SK-N-SH (cell line): ENCODE results near the gene LENG1. TPM values are rescaled to one million over a fixed set of nuclear protein-coding genes. Genes with fewer than 3 reads are reported as not detected.

Experiments used
- CTCF ChIA-PET: fragments of 300-600, 350-600 bp; formaldehyde crosslinking; extraction: SDS; loops from one replicate; lab custom pipeline; 2021; lab: Yijun Ruan, JAX
- POLR2A ChIA-PET: fragments of 350-600 bp; sonication (Branson Sonifier 250); formaldehyde crosslinking; extraction: SDS; loops from one replicate; lab custom pipeline; 2020; ENCODE audit warnings: antibody characterized with exemption, inconsistent platforms; lab: Yijun Ruan, JAX
- DNase-seq: peaks from one replicate; pipeline ENCODE4 v3.0.0; 2012
- H2AFZ ChIP-seq: fragments of 200-600 bp; sonication (generic); 2 replicates; pipeline ENCODE4 v1.8.1; 2016; ENCODE audit warnings: antibody characterized with exemption, mild to moderate bottlenecking, low read depth
- H3F3A ChIP-seq: fragments of 200-600 bp; sonication (generic); replicated peaks from 2 replicates; pipeline ENCODE3; 2016; ENCODE audit warnings: antibody characterized with exemption, mild to moderate bottlenecking; ENCODE audit not compliant: insufficient read depth
- H3K27ac ChIP-seq, 2 experiments: fragments of 200-500 bp in 1 of 2; fragments of 200-600 bp in 1 of 2; sonication (Bioruptor generic) in 1 of 2; sonication (generic), shearing (Covaris generic) in 1 of 2; 2 replicates each; pipeline versions ENCODE4 v1.5.1 to v1.6.1; 2014 to 2016; ENCODE audit warnings: low read depth in 2 of 2, inconsistent platforms in 1 of 2, low read length in 1 of 2, mild to moderate bottlenecking in 1 of 2, mixed read lengths in 1 of 2
- H3K27me3 ChIP-seq: fragments of 200-600 bp; sonication (generic), shearing (Covaris generic); 2 replicates; pipeline ENCODE4 v1.6.1; 2016; ENCODE audit warnings: mixed run types; ENCODE audit not compliant: insufficient read depth
- H3K36me3 ChIP-seq, 2 experiments: fragments of 200-500 bp in 1 of 2; fragments of 200-600 bp in 1 of 2; sonication (Bioruptor generic) in 1 of 2; sonication (generic) in 1 of 2; replicated peaks in 1 of 2; 2 replicates each; pipeline versions ENCODE3 to v1.5.1; 2014 to 2016; ENCODE audit warnings: low read length in 1 of 2, mild to moderate bottlenecking in 1 of 2; ENCODE audit not compliant: insufficient read depth in 2 of 2, control insufficient read depth in 1 of 2
- H3K4me1 ChIP-seq, 2 experiments: fragments of 200-500 bp in 1 of 2; fragments of 200-600 bp in 1 of 2; sonication (Bioruptor generic) in 1 of 2; sonication (generic), shearing (Covaris generic) in 1 of 2; 2 replicates each; pipeline versions ENCODE4 v1.5.1 to v1.6.1; 2014 to 2016; ENCODE audit warnings: low read depth in 1 of 2, low read length in 1 of 2, mixed run types in 1 of 2; ENCODE audit not compliant: insufficient read depth in 2 of 2, control insufficient read depth in 1 of 2
- H3K4me2 ChIP-seq: fragments of 200-600 bp; sonication (generic), shearing (Covaris generic); 2 replicates; pipeline ENCODE4 v1.6.1; 2017; ENCODE audit warnings: mixed run types
- H3K4me3 ChIP-seq, 2 experiments: fragments of 200-500 bp in 1 of 2; fragments of 200-600 bp in 1 of 2; sonication (Bioruptor generic) in 1 of 2; sonication (generic), shearing (Covaris generic) in 1 of 2; 2 replicates each; pipeline versions ENCODE4 v1.5.1 to v1.8.1; 2014 to 2016; ENCODE audit warnings: low read depth in 2 of 2, inconsistent platforms in 1 of 2, low read length in 1 of 2, mild to moderate bottlenecking in 1 of 2, mixed read lengths in 1 of 2, moderate library complexity in 1 of 2
- H3K79me2 ChIP-seq: fragments of 200-600 bp; sonication (generic); 2 replicates; pipeline ENCODE4 v1.8.1; 2017; ENCODE audit warnings: mild to moderate bottlenecking; ENCODE audit not compliant: insufficient read depth
- H3K9ac ChIP-seq: fragments of 200-600 bp; sonication (generic); 2 replicates; pipeline ENCODE4 v1.6.1; 2017; ENCODE audit warnings: mixed run types
- H3K9me2 ChIP-seq: fragments of 200-600 bp; sonication (generic); 2 replicates; pipeline ENCODE4 v1.6.1; 2017; ENCODE audit warnings: mixed run types
- H3K9me3 ChIP-seq: fragments of 200-600 bp; sonication (generic); 2 replicates; pipeline ENCODE4 v1.6.1; 2017; ENCODE audit warnings: mixed run types, mild to moderate bottlenecking, moderate library complexity
- H4K20me1 ChIP-seq: fragments of 200-600 bp; sonication (generic); 2 replicates; pipeline ENCODE4 v1.6.1; 2017; ENCODE audit warnings: mild to moderate bottlenecking, mixed run types; ENCODE audit not compliant: insufficient read depth
- CHD2 ChIP-seq: fragments of 150-350 bp; IDR thresholded peaks from 2 replicates; pipeline ENCODE4 v1.6.1; 2018; ENCODE audit warnings: low read length; ENCODE audit not compliant: partially characterized antibody
- CTCF ChIP-seq: fragments of 200-600 bp; sonication (generic); IDR thresholded peaks from 2 replicates; pipeline ENCODE4 v1.6.1; 2017; ENCODE audit warnings: antibody characterized with exemption, mild to moderate bottlenecking, moderate library complexity
- EP300 ChIP-seq, 2 experiments: IDR thresholded peaks; 2 replicates each; pipeline versions ENCODE4 v1.4.0 to v1.6.1; 2012; ENCODE audit warnings: borderline replicate concordance in 1 of 2, low read depth in 1 of 2, low read length in 1 of 2
- MAX ChIP-seq: IDR thresholded peaks from 2 replicates; pipeline ENCODE4 v1.4.0; 2012; ENCODE audit warnings: low read depth
- NFIC ChIP-seq: IDR thresholded peaks from 2 replicates; pipeline ENCODE4 v1.4.0; 2012; ENCODE audit warnings: borderline replicate concordance
- POLR2AphosphoS5 ChIP-seq: IDR thresholded peaks from 2 replicates; pipeline ENCODE4 v1.6.1; 2012; ENCODE audit warnings: low read depth, low read length
- REST ChIP-seq: IDR thresholded peaks from 2 replicates; pipeline ENCODE4 v1.6.1; 2012; ENCODE audit warnings: mild to moderate bottlenecking, low read depth, low read length, moderate library complexity
- TAF1 ChIP-seq: IDR thresholded peaks from 2 replicates; pipeline ENCODE4 v1.6.1; 2012; ENCODE audit warnings: low read depth, mild to moderate bottlenecking, low read length, moderate library complexity, borderline replicate concordance
- YY1 ChIP-seq: IDR thresholded peaks from 2 replicates; pipeline ENCODE4 v1.4.0; 2012; ENCODE audit warnings: low read depth, mild to moderate bottlenecking
- WGBS: methylation state at CpG from one replicate; pipeline ENCODE4 v1.1.6; 2017; ENCODE audit warnings: low lambda C conversion rate; 5-methylcytosine and 5-hydroxymethylcytosine counted together
- polyA plus RNA-seq, 3 experiments: library from polyadenylated mRNA; depleted of rRNA; stranded (reverse); fragments of >200 nt; gene quantifications; 2 replicates each; pipeline ENCODE4 v1.2.3, GENCODE V29; 2012

The LENG1 gene
- polyA plus RNA-seq, 1 of the 3 experiments (the other 2 are of a cell fraction), result 11.4 TPM

GRCh38 chr19:54137699-54138488, 21.6 kb downstream of the LENG1 start, which contains the start of gene CNOT3:
TSS of gene CNOT3 (plus strand) at chr19:54137762. CDS start at chr19:54142979, 5,217 bp downstream.
- no peaks in the 10 kb centered on the region for H3F3A ChIP-seq
- peak within 1 kb of the TSS; percentile 62 to 88 for H3K27ac ChIP-seq
- peak within 1 kb of the TSS; percentile 76 to 86 for H3K4me3 ChIP-seq
- TF ChIP-seq YY1, result peak; percentile 93
- peak; percentile 13; the same call in 1 of the 2 replicates for TF ChIP-seq REST
- TF ChIP-seq CHD2, result no peak
- TF ChIP-seq TAF1, result peak; percentile 60; the same call in 1 of the 2 replicates
- TF ChIP-seq NFIC, result no peak
- TF ChIP-seq POLR2AphosphoS5, result peak; percentile 78
- TF ChIP-seq EP300 (IDR thresholded peaks at IDR 0.05; ENCODE audit: borderline replicate concordance in 1 of 2, low read depth in 1 of 2, low read length in 1 of 2), result no peak
- peak; percentile 7; the same call in 1 of the 2 replicates for TF ChIP-seq CTCF
- TF ChIP-seq MAX, result peak; percentile 33; the same call in 1 of the 2 replicates
- peak within 1 kb of the TSS; percentile 99 for H3K4me2 ChIP-seq
- H3K9me3 ChIP-seq, result no peaks in the 10 kb centered on the region
- no peaks in the 10 kb centered on the region for H3K27me3 ChIP-seq
- H3K9ac ChIP-seq, result peak within 1 kb of the TSS; percentile 98
- peaks cover 45% of the 10 kb centered on the region for H4K20me1 ChIP-seq
- CTCF ChIA-PET, result interaction anchor here (1.1 to 1.5 kb wide), 4 partner anchors 20 to 30 kb away, joined by 3 to 5 read pairs (median 4); partner anchors contain the start of gene LENG1
- 3% methylated on average over 11 of the region's 103 CpGs for WGBS
- H2AFZ ChIP-seq, result peak within 1 kb of the TSS; percentile 87
- H3K36me3 ChIP-seq, result peaks cover 8 to 33% of the 10 kb centered on the region in 2 experiments
- DNase-seq, result peak; percentile 75
- H3K79me2 ChIP-seq, result peaks cover 53% of the 10 kb centered on the region
- POLR2A ChIA-PET, result interaction anchor here (1.0 to 3.0 kb wide), 6 partner anchors 10 to 617 kb away, joined by 3 to 30 read pairs (median 4); partner anchors contain the start of genes LENG1, PRPF31, TFPT and TSEN34
- H3K4me1 ChIP-seq, result peaks cover 0 to 24% of the 10 kb centered on the region in 2 experiments; a peak in 1 of 4 replicates
- H3K9me2 ChIP-seq, result no peaks in the 10 kb centered on the region
